HG03432 (cell line): ENCODE data around the gene KCNJ6.
A peak's percentile ranks its signal among the peaks of the same experiment; 100 is the strongest.

Experiments used
- ATAC-seq: cut with Tn5 transposase; IDR thresholded peaks from one replicate; pipeline ENCODE4 v1.9.1; 2021; ENCODE audit warnings: mild to moderate bottlenecking, moderate library complexity; ENCODE audit not compliant: unreplicated experiment

KCNJ6 gene

DNA sequence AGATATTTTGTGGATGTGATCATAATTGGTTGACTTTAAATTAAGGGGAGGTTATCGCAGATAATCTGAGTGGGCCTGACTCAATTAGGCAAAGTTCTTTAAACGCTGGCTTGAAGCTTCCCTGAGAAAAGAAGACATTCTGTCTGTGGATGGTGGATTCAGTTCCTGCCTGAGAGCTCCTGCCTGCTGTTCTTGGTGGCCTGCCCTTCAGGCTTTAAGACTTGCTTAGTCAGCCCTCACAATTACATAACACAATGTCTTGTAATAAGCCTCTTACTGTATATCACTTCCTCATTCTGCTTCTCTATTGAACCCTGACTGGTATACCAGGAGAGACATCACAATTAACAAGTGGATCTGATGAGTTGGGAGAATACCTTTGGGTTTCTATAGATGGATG, 50.2 kb downstream of the KCNJ6 start:
- ATAC-seq, result no peak

- ATAC-seq, result no peak
Measured at GRCh38 chr21:37865156-37865555, 51.1 kb downstream of the KCNJ6 start.

DNA sequence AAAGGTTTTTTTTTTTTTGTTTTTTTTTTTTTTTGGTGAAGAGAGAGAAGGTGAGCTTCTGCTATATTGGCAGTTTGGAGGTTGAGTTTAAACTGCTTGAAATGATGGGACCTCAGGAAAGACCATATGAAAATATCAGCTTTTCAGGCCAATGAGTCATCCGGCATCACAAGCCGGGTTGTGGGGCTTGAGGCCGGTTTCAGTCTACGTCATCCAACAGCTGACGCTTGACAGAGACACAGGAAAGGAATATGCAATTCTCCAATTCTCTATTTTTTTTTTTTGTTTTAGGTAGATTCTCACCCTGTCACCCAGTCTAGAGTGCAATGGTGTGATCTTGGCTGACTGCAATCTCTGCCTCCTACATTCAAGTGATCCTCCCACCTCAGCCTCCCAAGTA, 52.4 kb downstream of the KCNJ6 start:
- ATAC-seq, result no peak

GRCh38 chr21:37862536-37862935, 53.7 kb downstream of the KCNJ6 start:
- ATAC-seq, result peak; percentile 69

DNA sequence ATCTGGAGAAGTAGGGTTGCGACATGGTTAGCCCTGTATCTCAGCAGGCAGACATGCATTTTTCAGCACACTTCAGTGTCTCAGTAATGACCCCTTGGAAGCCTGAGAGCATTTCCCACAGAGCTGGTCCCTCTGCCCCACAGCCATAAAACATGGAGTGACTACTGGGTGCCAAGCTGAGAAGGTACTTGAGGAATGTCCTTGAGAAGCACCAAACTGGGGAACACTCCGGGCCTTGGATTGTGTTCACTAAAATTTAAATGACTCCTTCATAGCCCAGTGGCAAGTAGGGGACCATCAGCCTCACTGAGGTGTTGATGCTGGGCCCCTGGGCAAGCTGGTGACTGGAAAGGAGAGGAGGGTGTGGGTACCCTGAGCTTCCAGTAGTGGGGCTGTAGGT, 54.7 kb downstream of the KCNJ6 start:
- no peak for ATAC-seq

GRCh38 chr21:37860416-37860815, 55.8 kb downstream of the KCNJ6 start:
- no peak for ATAC-seq

GRCh38 chr21:37855647-37856625, 60.3 kb downstream of the KCNJ6 start:
- ATAC-seq, result no peak

- no peak for ATAC-seq
Measured at GRCh38 chr21:37855271-37855646, 61.0 kb downstream of the KCNJ6 start.

- no peak for ATAC-seq
Measured at GRCh38 chr21:37849506-37850102, 66.7 kb downstream of the KCNJ6 start.

GRCh38 chr21:37848721-37849490, 67.4 kb downstream of the KCNJ6 start:
- no peak for ATAC-seq

DNA sequence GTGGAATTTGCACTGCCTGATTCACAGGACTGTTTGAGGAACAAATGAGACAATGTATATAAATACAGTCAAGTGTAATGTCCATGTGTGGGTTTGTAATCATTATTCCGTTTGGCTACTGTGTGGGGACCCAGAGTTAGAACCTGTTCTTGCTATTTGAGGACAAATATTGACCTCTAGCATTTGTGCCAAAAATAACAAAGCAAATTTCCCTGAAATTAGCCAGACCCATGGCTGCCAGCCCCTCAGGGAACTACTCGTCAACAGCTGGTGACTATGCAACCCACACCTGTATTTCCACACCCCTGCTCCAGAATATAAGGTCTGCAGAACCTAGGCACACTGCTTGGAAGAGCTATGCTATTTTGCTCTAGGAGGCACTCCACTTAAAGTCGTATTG, 70.7 kb downstream of the KCNJ6 start:
- ATAC-seq, result no peak

DNA sequence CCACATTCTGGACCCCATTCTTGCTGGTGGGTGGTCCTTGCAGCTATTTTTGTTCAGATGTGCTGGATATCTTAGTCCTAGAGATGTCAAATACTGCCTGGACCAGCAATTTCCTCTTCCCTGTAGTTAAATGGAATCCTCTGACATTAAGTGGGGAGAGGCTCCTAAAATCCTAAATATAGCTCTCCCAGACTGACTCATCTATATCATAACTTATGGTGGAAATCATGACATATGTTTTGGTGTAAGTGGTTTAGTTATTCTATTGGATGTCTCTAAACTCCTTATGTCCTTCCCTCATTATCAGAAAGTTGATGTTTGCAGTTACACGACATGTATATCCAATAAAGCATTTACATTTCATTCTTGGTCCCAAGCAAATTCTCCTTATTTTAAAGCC, 73.1 kb downstream of the KCNJ6 start:
- ATAC-seq, result no peak

GRCh38 chr21:37842163-37842919, 73.9 kb downstream of the KCNJ6 start:
- no peak for ATAC-seq

DNA sequence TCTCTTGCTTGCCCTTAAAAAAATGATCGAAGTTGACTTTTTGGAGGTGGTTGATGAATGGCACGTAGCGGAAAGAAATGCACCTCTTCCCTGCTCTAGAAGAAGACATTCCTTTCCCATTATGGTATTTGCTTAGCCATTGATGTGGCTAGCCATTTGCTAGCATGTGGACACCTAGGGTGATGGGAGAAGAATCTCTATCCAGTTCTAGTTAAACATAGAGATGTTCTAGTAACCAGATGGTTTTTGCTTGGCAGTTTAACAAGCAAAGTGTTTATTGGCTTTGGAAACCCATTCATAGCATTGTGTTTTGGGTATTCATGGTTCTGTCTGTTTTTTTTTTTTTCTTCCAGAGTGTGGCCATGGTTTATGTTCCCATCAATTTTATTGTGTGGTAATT, 78.9 kb downstream of the KCNJ6 start:
- no peak for ATAC-seq

- no peak for ATAC-seq
Measured at GRCh38 chr21:37835481-37835880, 80.8 kb downstream of the KCNJ6 start.

GRCh38 chr21:37833301-37833700, 83.0 kb downstream of the KCNJ6 start:
- no peak for ATAC-seq

DNA sequence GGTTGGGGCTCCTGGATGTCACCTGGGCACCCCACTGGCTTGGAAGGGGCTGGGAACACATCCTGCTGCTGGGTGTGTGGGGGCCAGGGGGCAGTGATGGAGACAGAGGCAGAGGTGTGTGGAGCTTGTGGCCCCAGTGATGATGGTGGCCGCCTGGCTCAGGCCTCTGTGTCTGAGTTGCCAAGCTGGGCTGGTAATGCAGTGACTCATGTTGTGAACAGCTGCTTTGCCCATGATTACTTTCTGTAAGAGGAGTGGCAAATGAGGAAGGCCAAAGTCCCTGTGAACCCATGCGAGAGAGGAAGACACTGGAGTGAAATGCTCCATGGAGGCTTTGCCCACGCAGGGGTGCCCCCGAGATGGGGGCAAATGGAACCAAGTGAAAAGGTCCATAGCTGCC, 86.8 kb downstream of the KCNJ6 start:
- ATAC-seq, result no peak

GRCh38 chr21:37828991-37829390, 87.3 kb downstream of the KCNJ6 start:
- no peak for ATAC-seq

GRCh38 chr21:37828556-37828955, 87.7 kb downstream of the KCNJ6 start:
- ATAC-seq, result no peak

GRCh38 chr21:37827913-37828312, 88.3 kb downstream of the KCNJ6 start:
- ATAC-seq, result no peak
